Lower leg skin (tissue), 4 donors: ENCODE results near the gene SLC16A3. TPM values are rescaled to one million over a fixed set of nuclear protein-coding genes. Genes with fewer than 3 reads are reported as not detected.

ENCODE experiments used
- DNase-seq, 2 donors: peaks; one replicate each; pipeline ENCODE4 v3.0.0-alpha.2; 2019; ENCODE audit warnings: low spot score in 2 of 2
- H3K4me3 ChIP-seq: fragments of 200-600 bp; sonication (generic); 2 replicates; pipeline ENCODE4 v1.5.1; 2017; ENCODE audit warnings: mild to moderate bottlenecking, low read depth; ENCODE audit not compliant: poor library complexity, severe bottlenecking
- POLR2A ChIP-seq, 2 donors: fragments of 450-650 bp; IDR thresholded peaks; one replicate each; pipeline ENCODE4 v1.6.1; 2016 to 2017; ENCODE audit warnings: antibody characterized with exemption in 2 of 2, mild to moderate bottlenecking in 1 of 2, moderate library complexity in 1 of 2
- WGBS, 2 donors: methylation state at CpG; one replicate each; pipeline ENCODE4 v1.1.5; 2018; 5-methylcytosine and 5-hydroxymethylcytosine counted together
- intact Hi-C: fragments of 100-400 bp; cut with DNase I; formaldehyde crosslinking; loops from one replicate; pipeline ENCODE4 v1.15.0; 2023; ENCODE audit warnings: low total_unique reads
- total RNA-seq, 4 donors: library from RNA; depleted of rRNA; stranded (reverse); fragments of >200 nt; gene quantifications; one replicate each; pipeline ENCODE4 v1.1.0, GENCODE V29; 2016
- TF ChIP-seq, protein P1 (sequence below), 3 donors: fragments of 450-650 bp; IDR thresholded peaks; one replicate each; pipeline ENCODE4 v1.5.1; 2016; ENCODE audit warnings: antibody characterized with exemption in 3 of 3, mild to moderate bottlenecking in 3 of 3, moderate library complexity in 2 of 3

SLC16A3 gene
- total RNA-seq, 4 donors from 2014 or later = 10.0 to 18.5 (median 15.2) TPM

DNA sequence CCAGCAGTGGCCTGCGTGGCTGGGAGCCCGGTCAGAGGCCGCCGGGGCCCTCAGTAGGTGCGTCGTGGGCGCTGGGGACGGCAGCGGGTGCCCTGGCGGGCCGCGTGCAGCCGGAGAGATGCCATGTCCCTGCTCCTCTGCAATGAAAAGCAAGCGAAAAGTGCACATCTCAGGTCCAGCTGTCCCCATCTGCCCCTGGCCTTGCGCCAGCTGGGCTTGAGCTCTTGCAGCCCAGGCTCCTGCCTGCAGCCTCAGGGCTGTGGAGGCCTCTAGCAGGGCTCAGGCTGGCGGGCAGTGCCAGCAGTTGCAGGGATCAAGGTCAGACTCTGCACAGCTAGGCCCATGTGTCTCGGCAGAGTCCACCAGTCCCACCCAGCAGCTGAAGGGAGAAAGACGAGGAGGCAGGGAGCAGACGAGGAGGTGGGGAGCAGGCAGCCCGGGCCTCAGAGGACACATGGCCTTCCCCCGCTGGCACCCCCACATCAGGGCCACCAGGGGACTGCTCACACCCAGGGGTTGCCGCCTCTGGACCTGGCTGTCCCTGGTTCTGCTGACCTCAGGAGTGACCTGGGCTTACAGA, 11.2 kb downstream of the SLC16A3 start:
- intact Hi-C loops = loop anchor here (10.0 kb wide), 1 partner anchor 75 kb away; the partner anchor contains the start of gene CD7
- no peak overlapping the region for H3K4me3 ChIP-seq
- DNase-seq = no peak
- 84 to 87% methylated on average over 22 of the region's 22 CpGs for WGBS, 2 donors
- TF ChIP-seq POLR2A (IDR thresholded peaks at IDR 0.05) = no peak
- TF ChIP-seq, protein P1, sequence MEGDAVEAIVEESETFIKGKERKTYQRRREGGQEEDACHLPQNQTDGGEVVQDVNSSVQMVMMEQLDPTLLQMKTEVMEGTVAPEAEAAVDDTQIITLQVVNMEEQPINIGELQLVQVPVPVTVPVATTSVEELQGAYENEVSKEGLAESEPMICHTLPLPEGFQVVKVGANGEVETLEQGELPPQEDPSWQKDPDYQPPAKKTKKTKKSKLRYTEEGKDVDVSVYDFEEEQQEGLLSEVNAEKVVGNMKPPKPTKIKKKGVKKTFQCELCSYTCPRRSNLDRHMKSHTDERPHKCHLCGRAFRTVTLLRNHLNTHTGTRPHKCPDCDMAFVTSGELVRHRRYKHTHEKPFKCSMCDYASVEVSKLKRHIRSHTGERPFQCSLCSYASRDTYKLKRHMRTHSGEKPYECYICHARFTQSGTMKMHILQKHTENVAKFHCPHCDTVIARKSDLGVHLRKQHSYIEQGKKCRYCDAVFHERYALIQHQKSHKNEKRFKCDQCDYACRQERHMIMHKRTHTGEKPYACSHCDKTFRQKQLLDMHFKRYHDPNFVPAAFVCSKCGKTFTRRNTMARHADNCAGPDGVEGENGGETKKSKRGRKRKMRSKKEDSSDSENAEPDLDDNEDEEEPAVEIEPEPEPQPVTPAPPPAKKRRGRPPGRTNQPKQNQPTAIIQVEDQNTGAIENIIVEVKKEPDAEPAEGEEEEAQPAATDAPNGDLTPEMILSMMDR (IDR thresholded peaks at IDR 0.05) = no peak

DNA sequence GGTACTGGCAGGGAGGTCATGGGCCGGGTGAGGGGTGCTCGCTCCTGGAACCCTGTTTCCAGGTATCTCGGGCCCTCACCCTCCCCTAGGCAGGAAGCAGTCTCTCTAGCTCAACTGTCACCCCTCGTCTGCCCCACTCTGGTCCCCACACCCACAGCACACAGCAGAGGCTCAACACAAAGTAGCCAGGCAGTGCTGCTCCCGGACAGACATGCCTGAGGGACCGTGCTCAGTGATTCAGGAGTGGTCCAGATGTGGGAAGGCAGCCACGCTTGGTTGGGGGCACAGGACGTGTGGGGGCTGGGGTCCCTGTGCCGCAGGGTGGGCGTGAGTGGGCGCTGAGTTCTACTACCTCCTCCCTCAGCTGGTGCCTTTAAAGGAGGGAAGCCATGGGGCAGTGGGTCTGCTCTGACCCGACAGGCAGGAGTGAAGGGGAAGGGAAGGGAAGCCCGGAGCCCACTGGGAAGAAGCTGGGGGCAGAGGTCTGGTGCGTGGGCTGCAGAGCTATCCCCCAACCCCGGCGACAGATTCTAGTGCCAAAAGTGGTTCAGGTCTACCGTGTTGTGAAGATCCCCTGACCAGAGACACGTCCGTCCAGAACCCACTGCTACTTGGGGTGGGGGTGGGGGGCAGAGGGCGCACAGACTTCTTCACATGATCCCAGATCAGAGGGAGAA, 11.8 kb downstream of the SLC16A3 start:
- intact Hi-C loops = no loop called here
- TF ChIP-seq, protein P1 (IDR thresholded peaks at IDR 0.05) = no peak
- no peak for TF ChIP-seq POLR2A (IDR thresholded peaks at IDR 0.05)
- no peak overlapping the region for H3K4me3 ChIP-seq
- 70 to 75% methylated on average over 17 to 18 of the region's 20 CpGs for WGBS, 2 donors
- no peak for DNase-seq

GRCh38 chr17:82241183-82241925, 12.5 kb downstream of the SLC16A3 start:
- no peak for TF ChIP-seq POLR2A (IDR thresholded peaks at IDR 0.05)
- TF ChIP-seq, protein P1 (IDR thresholded peaks at IDR 0.05) = no peak
- H3K4me3 ChIP-seq = no peak overlapping the region
- intact Hi-C loops = no loop called here
- peak; percentile 75 to 95 for DNase-seq
- WGBS, 2 donors = 23 to 30% methylated on average over 19 to 24 of the region's 27 CpGs

- WGBS, 2 donors = 11 to 29% methylated on average over 14 to 20 of the region's 20 CpGs
- H3K4me3 ChIP-seq = no peak overlapping the region
- TF ChIP-seq POLR2A (IDR thresholded peaks at IDR 0.05) = no peak
- TF ChIP-seq, protein P1 (IDR thresholded peaks at IDR 0.05) = no peak
- DNase-seq = no peak
- intact Hi-C loops = no loop called here
Observed at GRCh38 chr17:82241926-82242697, 13.3 kb downstream of the SLC16A3 start.

GRCh38 chr17:82242698-82242976, 13.8 kb downstream of the SLC16A3 start:
- 74 to 84% methylated on average over 24 of the region's 24 CpGs for WGBS, 2 donors
- no peak overlapping the region for H3K4me3 ChIP-seq
- TF ChIP-seq POLR2A (IDR thresholded peaks at IDR 0.05) = no peak
- TF ChIP-seq, protein P1 (IDR thresholded peaks at IDR 0.05) = no peak
- DNase-seq = no peak
- intact Hi-C loops = no loop called here
